HepG2 (cell line): ENCODE measurements around the gene DVL3. TPM values are rescaled to one million over a fixed set of nuclear protein-coding genes. Genes with fewer than 3 reads are reported as not detected.

ENCODE experiments used
- ARHGAP35 ChIP-seq: sonication (generic); formaldehyde crosslinking; IDR thresholded peaks from 2 replicates; pipeline ENCODE4 v1.9.0; 2022; ENCODE audit warnings: mild to moderate bottlenecking, inconsistent platforms, moderate library complexity, missing genetic modification reagents, borderline replicate concordance
- BCL6 ChIP-seq: IDR thresholded peaks from 2 replicates; pipeline ENCODE4 v1.6.1; 2016; ENCODE audit warnings: missing genetic modification reagents, missing compliant biosample characterization
- CHD4 ChIP-seq: fragments of 200-600 bp; sonication (generic); IDR thresholded peaks from 2 replicates; pipeline ENCODE4 v1.7.0; 2017; ENCODE audit warnings: mild to moderate bottlenecking, low read length, borderline replicate concordance
- CREM ChIP-seq, 2 experiments: sonication (generic) in 1 of 2; formaldehyde crosslinking in 1 of 2; IDR thresholded peaks; 2 replicates each; pipeline versions ENCODE4 v1.4.0 to v1.6.1; 2016 to 2020; ENCODE audit warnings: antibody characterized with exemption in 1 of 2, mild to moderate bottlenecking in 1 of 2, missing genetic modification reagents in 1 of 2
- EHMT2 ChIP-seq: fragments of 200-600 bp; sonication (generic); IDR thresholded peaks from 2 replicates; pipeline ENCODE4 v1.7.0; 2017; ENCODE audit warnings: antibody characterized with exemption, low read depth, low read length, borderline replicate concordance
- ELF3 ChIP-seq: IDR thresholded peaks from 2 replicates; pipeline ENCODE4 v1.6.1; 2016; ENCODE audit warnings: missing genetic modification reagents, missing compliant biosample characterization
- FLYWCH1 ChIP-seq: sonication (generic); formaldehyde crosslinking; IDR thresholded peaks from 2 replicates; pipeline ENCODE4 v1.8.1; 2023; ENCODE audit warnings: mild to moderate bottlenecking, missing genetic modification reagents
- FOSL1 ChIP-seq: sonication (generic); formaldehyde crosslinking; IDR thresholded peaks from 2 replicates; pipeline ENCODE4 v1.9.0; 2021; ENCODE audit warnings: missing genetic modification reagents, borderline replicate concordance
- FOSL2 ChIP-seq: sonication (generic); formaldehyde crosslinking; IDR thresholded peaks from 2 replicates; pipeline ENCODE4 v1.4.0; 2020; ENCODE audit warnings: missing genetic modification reagents
- KDM1A ChIP-seq: IDR thresholded peaks from 2 replicates; pipeline ENCODE4 v1.6.1; 2016; ENCODE audit warnings: missing compliant biosample characterization
- MAZ ChIP-seq, 2 experiments: sonication (generic) in 1 of 2; formaldehyde crosslinking in 1 of 2; IDR thresholded peaks; 2 replicates each; pipeline versions ENCODE4 v1.5.0 to v1.6.1; 2012 to 2020; ENCODE audit warnings: low read depth in 2 of 2, mild to moderate bottlenecking in 2 of 2, borderline replicate concordance in 1 of 2, improper control_type of control experiment in 1 of 2, low read length in 1 of 2, missing genetic modification reagents in 1 of 2, moderate library complexity in 1 of 2
- MEIS2 ChIP-seq: sonication (generic); formaldehyde crosslinking; IDR thresholded peaks from 2 replicates; pipeline ENCODE4 v1.9.0; 2021; ENCODE audit warnings: mild to moderate bottlenecking, missing genetic modification reagents
- NCOA2 ChIP-seq: sonication (generic); formaldehyde crosslinking; IDR thresholded peaks from 2 replicates; pipeline ENCODE4 v1.8.0; 2022; ENCODE audit warnings: inconsistent platforms
- NKX3-1 ChIP-seq: sonication (generic); formaldehyde crosslinking; IDR thresholded peaks from 2 replicates; pipeline ENCODE4 v1.5.0; 2020; ENCODE audit warnings: missing genetic modification reagents
- SAP130 ChIP-seq: IDR thresholded peaks from 2 replicates; pipeline ENCODE4 v1.6.1; 2016; ENCODE audit warnings: low read depth
- SCMH1 ChIP-seq: sonication (generic); formaldehyde crosslinking; IDR thresholded peaks from 2 replicates; pipeline ENCODE4 v1.9.0; 2021; ENCODE audit warnings: missing genetic modification reagents, mild to moderate bottlenecking, borderline replicate concordance
- SMYD3 ChIP-seq: sonication (generic); formaldehyde crosslinking; IDR thresholded peaks from 2 replicates; pipeline ENCODE4 v1.8.1; 2023; ENCODE audit warnings: mild to moderate bottlenecking, missing genetic modification reagents
- TRIM24 ChIP-seq: sonication (generic); formaldehyde crosslinking; IDR thresholded peaks from 2 replicates; pipeline ENCODE4 v1.8.0; 2022; ENCODE audit warnings: mild to moderate bottlenecking, missing genetic modification reagents
- ZFP36L2 ChIP-seq: sonication (generic); formaldehyde crosslinking; IDR thresholded peaks from 2 replicates; pipeline ENCODE4 v1.4.0; 2020; ENCODE audit warnings: missing genetic modification reagents
- ZNF160 ChIP-seq: sonication (generic); formaldehyde crosslinking; IDR thresholded peaks from 2 replicates; pipeline ENCODE4 v1.8.0; 2022; ENCODE audit warnings: mild to moderate bottlenecking, inconsistent platforms, missing genetic modification reagents
- ZNF17 ChIP-seq: sonication (generic); formaldehyde crosslinking; IDR thresholded peaks from 2 replicates; pipeline ENCODE4 v1.5.0; 2020; ENCODE audit warnings: mild to moderate bottlenecking, missing genetic modification reagents
- ZNF543 ChIP-seq: sonication (generic); formaldehyde crosslinking; IDR thresholded peaks from 2 replicates; pipeline ENCODE4 v1.4.0; 2020; ENCODE audit warnings: mild to moderate bottlenecking, missing genetic modification reagents
- ZNF549 ChIP-seq: sonication (generic); formaldehyde crosslinking; IDR thresholded peaks from 2 replicates; pipeline ENCODE4 v1.5.0; 2020; ENCODE audit warnings: missing genetic modification reagents
- ZNF562 ChIP-seq: sonication (generic); formaldehyde crosslinking; IDR thresholded peaks from 2 replicates; pipeline ENCODE4 v1.8.0; 2022; ENCODE audit warnings: missing genetic modification reagents, borderline replicate concordance
- polyA plus RNA-seq, 8 experiments: library from polyadenylated mRNA; depleted of rRNA in 3 of 8; stranded (reverse) in 7 of 8; unstranded in 1 of 8; fragments of >200 nt; fragmentation: Illumina TruSeq in 4 of 8; extraction: Trizol in 4 of 8; gene quantifications; 2 replicates each; pipeline versions ENCODE4 v1.2.1 to v1.2.3, GENCODE V29; 2011 to 2016; ENCODE audit warnings: low read depth in 4 of 8, missing spikeins in 1 of 8, mixed read lengths in 1 of 8; ENCODE audit not compliant: insufficient read depth in 1 of 8
- total RNA-seq, 5 experiments: library from RNA; depleted of rRNA; stranded (reverse); fragments of >200 nt; fragmentation: Illumina TruSeq; extraction: Trizol; gene quantifications; 2 replicates each; pipeline ENCODE4 v1.2.3, GENCODE V29; 2016; ENCODE audit warnings: low read depth in 1 of 5
- TF ChIP-seq, protein P1 (sequence below), 2 experiments: fragments of 450-650 bp in 1 of 2; sonication (generic) in 1 of 2; formaldehyde crosslinking; IDR thresholded peaks; 2 replicates each; pipeline versions ENCODE4 v1.5.0 to v1.8.0; 2020 to 2022; ENCODE audit warnings: mild to moderate bottlenecking in 1 of 2, missing genetic modification reagents in 1 of 2
- TF ChIP-seq, protein P2 (sequence below): sonication (generic); formaldehyde crosslinking; IDR thresholded peaks from 2 replicates; pipeline ENCODE4 v1.4.0; 2020; ENCODE audit warnings: missing genetic modification reagents, mild to moderate bottlenecking, borderline replicate concordance

DVL3 gene
- total and polyA plus RNA-seq, 2 of the 13 experiments (the other 11 are each of a cell fraction or from before 2014, with no cell fraction given) = 29.0 to 36.1 TPM

DNA sequence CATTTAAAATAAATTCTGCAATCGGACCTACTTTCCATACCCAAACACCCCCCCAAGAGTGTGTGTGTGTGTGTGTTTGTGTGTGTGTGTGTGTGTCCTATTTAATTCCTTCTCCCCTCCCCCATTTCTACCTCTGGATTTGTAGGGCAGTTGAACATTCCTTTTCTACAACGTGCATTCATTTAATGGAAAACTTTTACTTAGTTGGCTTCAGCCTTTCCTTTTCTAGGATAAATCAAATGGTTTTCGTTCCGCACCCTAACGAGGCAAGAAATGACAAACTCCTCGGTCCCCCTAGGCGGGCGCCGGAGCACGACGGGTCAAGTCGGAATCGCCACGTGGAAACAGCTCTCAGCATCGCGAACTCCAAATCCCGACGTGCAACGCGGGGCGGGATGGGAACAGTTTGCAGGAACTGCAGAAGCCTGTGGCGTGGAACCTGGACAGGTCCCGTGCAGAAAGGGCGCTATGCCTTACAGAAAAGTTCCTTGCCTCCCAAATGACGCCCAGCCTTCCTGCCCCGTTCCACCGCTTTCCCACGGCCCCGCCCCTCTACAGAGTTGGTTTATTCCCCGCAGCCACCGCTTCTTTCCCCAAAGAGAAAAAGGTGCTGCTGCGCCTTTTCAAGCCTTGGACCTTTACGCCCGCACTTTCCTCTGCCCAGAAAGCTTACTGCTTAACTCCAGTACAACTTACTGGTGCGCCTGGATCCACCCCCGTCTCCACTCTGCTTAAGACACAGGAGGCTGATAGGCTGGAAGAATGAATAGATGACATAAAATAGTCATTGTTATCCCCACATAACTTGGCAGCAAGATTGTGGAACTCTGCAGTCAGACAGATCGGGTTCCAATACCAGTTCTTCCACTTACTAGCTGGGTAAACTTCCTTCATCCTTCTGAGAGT, 21.1 kb upstream of the DVL3 start (continued):
- TF ChIP-seq, protein P1, sequence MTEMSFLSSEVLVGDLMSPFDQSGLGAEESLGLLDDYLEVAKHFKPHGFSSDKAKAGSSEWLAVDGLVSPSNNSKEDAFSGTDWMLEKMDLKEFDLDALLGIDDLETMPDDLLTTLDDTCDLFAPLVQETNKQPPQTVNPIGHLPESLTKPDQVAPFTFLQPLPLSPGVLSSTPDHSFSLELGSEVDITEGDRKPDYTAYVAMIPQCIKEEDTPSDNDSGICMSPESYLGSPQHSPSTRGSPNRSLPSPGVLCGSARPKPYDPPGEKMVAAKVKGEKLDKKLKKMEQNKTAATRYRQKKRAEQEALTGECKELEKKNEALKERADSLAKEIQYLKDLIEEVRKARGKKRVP (CRISPR knock-in tag; IDR thresholded peaks at IDR 0.05) = peak in 1 of 2 experiments; percentile 50; a peak in 1 of 4 replicates
- no peak; the same call in 1 of the 2 replicates for TF ChIP-seq ARHGAP35 (CRISPR knock-in tag)
- TF ChIP-seq SCMH1 (CRISPR knock-in tag) = no peak
- TF ChIP-seq TRIM24 = no peak
- TF ChIP-seq ZNF17 (CRISPR knock-in tag) = no peak
- no peak for TF ChIP-seq KDM1A (CRISPR knock-in tag)
- TF ChIP-seq SAP130 (CRISPR knock-in tag) = peak; percentile 87
- peak; percentile 80 for TF ChIP-seq NKX3-1
- TF ChIP-seq FOSL1 (CRISPR knock-in tag) = no peak
- no peak for TF ChIP-seq FLYWCH1 (CRISPR knock-in tag)
- no peak for TF ChIP-seq MAZ (IDR thresholded peaks at IDR 0.05; ENCODE audit: borderline replicate concordance, low read depth, low read length)
- TF ChIP-seq MAZ (CRISPR knock-in tag; IDR thresholded peaks at IDR 0.05; ENCODE audit: low read depth) = peak; percentile 54; the same call in 1 of the 2 replicates
- no peak for TF ChIP-seq ZNF549 (CRISPR knock-in tag)
- TF ChIP-seq CREM (IDR thresholded peaks at IDR 0.05) = peak; percentile 69; the same call in 1 of the 2 replicates
- no peak for TF ChIP-seq CREM (CRISPR knock-in tag; IDR thresholded peaks at IDR 0.05)
- no peak for TF ChIP-seq CHD4
- peak; percentile 35; the same call in 1 of the 2 replicates for TF ChIP-seq BCL6 (CRISPR knock-in tag)
- TF ChIP-seq SMYD3 (CRISPR knock-in tag) = 0 out of 2 replicates have a peak, but pooled peaks have one; percentile 21
- no peak; the same call in 1 of the 2 replicates for TF ChIP-seq ZNF160 (CRISPR knock-in tag)
- TF ChIP-seq ZFP36L2 (CRISPR knock-in tag) = no peak
- TF ChIP-seq ELF3 = peak; percentile 46; the same call in 1 of the 2 replicates
- TF ChIP-seq ZNF562 (CRISPR knock-in tag) = no peak
- TF ChIP-seq MEIS2 = peak; percentile 60; the same call in 1 of the 2 replicates
- TF ChIP-seq NCOA2 (CRISPR knock-in tag) = no peak; the same call in 1 of the 2 replicates
- peak; percentile 70 for TF ChIP-seq ZNF543 (CRISPR knock-in tag)
- TF ChIP-seq EHMT2 = peak; percentile 39; the same call in 1 of the 2 replicates
- peak; percentile 30; the same call in 1 of the 2 replicates for TF ChIP-seq FOSL2
- TF ChIP-seq, protein P2, sequence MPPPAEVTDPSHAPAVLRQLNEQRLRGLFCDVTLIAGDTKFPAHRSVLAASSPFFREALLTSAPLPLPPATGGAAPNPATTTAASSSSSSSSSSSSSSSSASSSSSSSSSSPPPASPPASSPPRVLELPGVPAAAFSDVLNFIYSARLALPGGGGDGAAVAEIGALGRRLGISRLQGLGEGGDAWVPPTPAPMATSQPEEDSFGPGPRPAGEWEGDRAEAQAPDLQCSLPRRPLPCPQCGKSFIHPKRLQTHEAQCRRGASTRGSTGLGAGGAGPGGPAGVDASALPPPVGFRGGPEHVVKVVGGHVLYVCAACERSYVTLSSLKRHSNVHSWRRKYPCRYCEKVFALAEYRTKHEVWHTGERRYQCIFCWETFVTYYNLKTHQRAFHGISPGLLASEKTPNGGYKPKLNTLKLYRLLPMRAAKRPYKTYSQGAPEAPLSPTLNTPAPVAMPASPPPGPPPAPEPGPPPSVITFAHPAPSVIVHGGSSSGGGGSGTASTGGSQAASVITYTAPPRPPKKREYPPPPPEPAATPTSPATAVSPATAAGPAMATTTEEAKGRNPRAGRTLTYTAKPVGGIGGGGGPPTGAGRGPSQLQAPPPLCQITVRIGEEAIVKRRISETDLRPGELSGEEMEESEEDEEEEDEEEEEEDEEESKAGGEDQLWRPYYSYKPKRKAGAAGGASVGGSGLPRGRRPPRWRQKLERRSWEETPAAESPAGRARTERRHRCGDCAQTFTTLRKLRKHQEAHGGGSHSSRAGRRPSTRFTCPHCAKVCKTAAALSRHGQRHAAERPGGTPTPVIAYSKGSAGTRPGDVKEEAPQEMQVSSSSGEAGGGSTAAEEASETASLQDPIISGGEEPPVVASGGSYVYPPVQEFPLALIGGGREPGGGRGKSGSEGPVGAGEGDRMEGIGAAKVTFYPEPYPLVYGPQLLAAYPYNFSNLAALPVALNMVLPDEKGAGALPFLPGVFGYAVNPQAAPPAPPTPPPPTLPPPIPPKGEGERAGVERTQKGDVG = no peak
